Measurements from ENCODE around the gene CDK13. TPM values are rescaled to one million over a fixed set of nuclear protein-coding genes. Genes with fewer than 3 reads are reported as not detected.

CDK13 gene
- total RNA-seq, 2 experiments from 2014 or later = 29.6 to 30.5 TPM

DNA sequence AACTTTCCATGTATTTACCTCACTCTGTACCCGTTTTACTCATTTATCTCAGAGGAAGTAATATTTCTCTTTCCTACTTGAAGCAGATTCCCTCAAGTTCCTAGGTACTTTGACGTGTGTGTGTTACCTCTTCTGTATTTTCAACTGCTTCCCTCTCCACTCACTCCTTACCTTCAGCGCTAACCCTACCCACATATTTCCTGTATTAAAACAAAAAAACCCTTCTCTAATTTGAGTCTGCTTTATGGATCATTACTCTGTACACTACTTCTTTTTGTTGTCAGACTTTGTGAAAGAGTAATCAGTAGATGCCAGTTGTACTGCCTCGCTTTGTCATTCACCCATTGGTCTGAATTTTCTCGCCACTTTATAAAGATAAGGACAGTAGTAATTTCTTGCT, 74.0 kb downstream of the CDK13 start:
- Mint-ChIP-seq H3K27ac (no peak overlapping the region), H3K4me3 (no peak overlapping the region), H3K4me1 (ENCODE audit: low read depth) (peaks cover 8% of the 10 kb centered on the region), H3K9me3 (no peaks in the 10 kb centered on the region), H3K27me3 (no peaks in the 10 kb centered on the region), H3K36me3 (peaks cover 12% of the 10 kb centered on the region)
- ChIA-PET POLR2A (no interaction called here), CTCF (interaction anchor here (0.7 kb wide), 1 partner anchor 719 kb away, joined by 3 read pairs; no protein-coding TSS in a partner anchor)
- no peak for DNase-seq
- intact Hi-C loops (cut with micrococcal nuclease) = no loop called here

DNA sequence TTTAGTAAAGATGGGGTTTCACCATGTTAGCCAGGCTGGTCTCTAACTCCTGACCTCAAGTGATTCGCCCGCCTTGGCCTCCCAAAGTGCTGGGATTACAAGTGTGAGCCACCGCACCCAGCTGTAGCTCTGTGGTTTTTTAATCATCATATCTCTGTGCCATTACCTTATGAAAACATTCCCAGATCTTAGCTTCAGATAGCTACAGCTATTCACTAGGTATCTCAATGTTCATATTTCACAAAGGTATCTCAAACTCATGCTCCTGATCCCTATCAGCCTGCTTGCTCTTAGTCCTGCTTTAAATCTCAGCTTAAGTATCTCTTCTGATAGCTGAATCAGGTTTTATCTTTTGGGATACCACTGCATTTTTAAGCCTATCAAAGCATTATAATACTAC, 74.8 kb downstream of the CDK13 start:
- peaks cover 12% of the 10 kb centered on the region for H3K36me3 Mint-ChIP-seq
- H3K27me3 Mint-ChIP-seq = no peaks in the 10 kb centered on the region
- DNase-seq = no peak
- intact Hi-C loops (cut with micrococcal nuclease) = no loop called here
- H3K27ac Mint-ChIP-seq = no peak overlapping the region
- H3K4me1 Mint-ChIP-seq (ENCODE audit: low read depth) = peaks cover 8% of the 10 kb centered on the region
- no peak overlapping the region for H3K4me3 Mint-ChIP-seq
- CTCF ChIA-PET = no interaction called here
- POLR2A ChIA-PET = interaction anchor here (0.7 kb wide), 1 partner anchor 75 kb away, joined by 3 read pairs; the partner anchor contains the start of gene CDK13
- no peaks in the 10 kb centered on the region for H3K9me3 Mint-ChIP-seq

DNA sequence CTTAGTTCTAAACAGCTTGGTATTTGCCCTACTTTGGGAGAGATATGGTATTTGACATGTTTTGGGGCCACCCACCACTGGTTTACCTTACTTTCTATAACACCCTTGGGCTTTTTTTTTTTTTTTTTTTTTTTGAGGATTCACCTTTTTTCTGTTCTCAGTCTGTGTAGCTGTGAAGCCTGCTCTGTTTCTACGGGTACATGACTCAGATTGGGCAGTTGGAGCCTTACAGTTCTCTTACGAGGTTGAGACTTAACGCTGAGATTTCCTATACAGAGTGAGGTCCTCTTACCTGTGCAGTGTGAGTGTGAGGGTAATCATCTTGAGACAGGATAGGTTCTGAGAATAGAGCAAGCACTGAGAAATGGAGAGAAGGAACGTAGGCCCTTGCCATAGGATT, 77.5 kb downstream of the CDK13 start:
- H3K4me3 Mint-ChIP-seq = no peak overlapping the region
- H3K27ac Mint-ChIP-seq = no peak overlapping the region
- ChIA-PET POLR2A (interaction anchor here (0.5 to 0.8 kb wide), 3 partner anchors 12 to 66 kb away, joined by 3 to 5 read pairs (median 3); no protein-coding TSS in a partner anchor), CTCF (no interaction called here)
- DNase-seq = no peak
- H3K4me1 Mint-ChIP-seq (ENCODE audit: low read depth) = peaks cover 14% of the 10 kb centered on the region
- intact Hi-C loops (cut with micrococcal nuclease) = no loop called here
- H3K27me3 Mint-ChIP-seq = no peaks in the 10 kb centered on the region
- no peaks in the 10 kb centered on the region for H3K9me3 Mint-ChIP-seq
- peaks cover 16% of the 10 kb centered on the region for H3K36me3 Mint-ChIP-seq

DNA sequence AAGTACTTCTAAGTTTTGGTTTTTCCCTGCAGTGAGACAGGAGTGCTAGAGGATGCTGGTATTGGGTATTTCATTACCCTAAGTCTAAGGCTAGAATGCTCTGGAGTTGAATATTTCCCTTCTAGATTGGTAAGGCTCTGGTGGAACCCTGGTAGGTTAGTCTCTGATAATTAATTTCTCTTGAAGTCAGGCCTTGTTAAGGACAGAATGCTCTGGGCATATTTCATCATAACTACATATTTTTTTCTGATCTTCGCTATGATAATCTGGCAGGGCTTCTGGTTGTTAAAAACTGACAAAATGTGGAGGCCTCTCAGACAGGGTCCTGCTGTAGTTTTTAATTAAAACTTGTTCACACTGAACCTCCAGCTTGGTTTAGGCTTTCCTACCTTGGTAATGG, 83.8 kb downstream of the CDK13 start:
- intact Hi-C loops (cut with micrococcal nuclease) = no loop called here
- H3K4me1 Mint-ChIP-seq (ENCODE audit: low read depth) = peaks cover 21% of the 10 kb centered on the region
- POLR2A ChIA-PET = no interaction called here
- CTCF ChIA-PET = interaction anchor here (3.3 kb wide), 1 partner anchor 18 kb away, joined by 13 read pairs; no protein-coding TSS in a partner anchor
- no peaks in the 10 kb centered on the region for H3K27me3 Mint-ChIP-seq
- no peak overlapping the region for H3K4me3 Mint-ChIP-seq
- H3K27ac Mint-ChIP-seq = no peak overlapping the region
- H3K36me3 Mint-ChIP-seq = peaks cover 15% of the 10 kb centered on the region
- H3K9me3 Mint-ChIP-seq = peaks cover 4% of the 10 kb centered on the region
- no peak for DNase-seq

DNA sequence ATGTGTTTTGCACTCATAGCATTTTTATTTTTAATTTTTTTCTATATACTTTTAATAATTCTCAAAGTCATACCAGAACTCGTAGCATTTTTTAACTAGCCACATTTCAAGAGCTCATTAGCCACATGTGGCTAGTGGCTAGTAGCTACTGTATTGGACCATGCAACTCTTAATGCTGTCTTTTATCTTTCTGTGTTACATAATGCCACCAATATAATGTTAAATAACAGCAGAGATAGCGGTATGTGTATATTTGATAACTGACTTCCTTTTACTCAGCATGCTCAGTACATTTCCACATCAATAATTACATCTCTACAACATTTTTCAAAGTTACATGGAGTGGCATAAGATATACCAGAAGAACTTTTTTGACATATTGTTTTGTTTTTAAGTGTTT, 91.4 kb downstream of the CDK13 start:
- DNase-seq = no peak
- Mint-ChIP-seq H3K36me3 (peaks cover 9% of the 10 kb centered on the region), H3K9me3 (peaks cover 4% of the 10 kb centered on the region), H3K27ac (no peak overlapping the region), H3K4me1 (ENCODE audit: low read depth) (peaks cover 5% of the 10 kb centered on the region), H3K4me3 (no peak overlapping the region), H3K27me3 (no peaks in the 10 kb centered on the region)
- intact Hi-C loops (cut with micrococcal nuclease) = no loop called here
- POLR2A ChIA-PET = no interaction called here
- CTCF ChIA-PET = interaction anchor here (2.9 kb wide), 1 partner anchor 11 kb away, joined by 22 read pairs; no protein-coding TSS in a partner anchor

DNA sequence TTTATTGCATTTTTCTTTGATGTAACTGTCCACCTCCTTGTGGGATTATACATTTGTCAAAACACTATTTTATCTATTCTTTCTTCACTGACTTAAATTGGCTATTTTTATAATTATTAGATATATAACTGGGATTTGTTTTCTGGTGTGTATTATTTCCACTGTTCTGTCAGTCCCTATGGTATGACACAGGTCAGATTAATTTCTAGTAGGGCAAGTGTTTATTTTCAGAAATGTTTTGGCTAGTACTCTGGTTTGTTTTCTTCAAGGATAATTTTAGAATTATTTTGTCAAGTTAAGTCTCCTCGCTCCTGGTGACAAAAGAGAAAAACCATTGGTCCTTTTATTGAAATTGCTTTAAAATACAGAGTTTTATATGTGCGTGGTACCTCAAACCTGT, 93.1 kb downstream of the CDK13 start:
- Mint-ChIP-seq H3K9me3 (no peaks in the 10 kb centered on the region), H3K27ac (no peak overlapping the region), H3K4me1 (ENCODE audit: low read depth) (no peaks in the 10 kb centered on the region), H3K36me3 (peaks cover 2% of the 10 kb centered on the region), H3K4me3 (no peak overlapping the region), H3K27me3 (no peaks in the 10 kb centered on the region)
- intact Hi-C loops (cut with micrococcal nuclease) = no loop called here
- DNase-seq = no peak
- POLR2A ChIA-PET = no interaction called here
- CTCF ChIA-PET = no interaction called here

DNA sequence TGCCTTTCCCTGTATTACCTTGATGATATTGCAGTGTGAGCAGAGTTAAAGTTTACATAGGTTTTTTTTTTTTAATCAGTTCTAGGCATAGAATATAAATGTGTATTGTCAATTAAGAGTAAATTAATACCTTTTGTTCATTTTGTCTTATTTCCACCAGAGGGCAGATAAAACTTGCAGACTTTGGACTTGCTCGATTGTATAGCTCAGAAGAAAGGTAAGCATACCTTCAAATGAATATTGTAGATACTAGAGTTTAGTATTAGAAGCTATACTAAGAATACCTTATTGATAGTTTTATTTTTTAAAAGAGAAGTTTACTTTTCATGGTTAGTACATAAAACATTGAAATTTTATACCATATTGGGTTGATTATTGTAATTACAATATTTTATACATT, 97.6 kb downstream of the CDK13 start:
- peaks cover 2% of the 10 kb centered on the region for H3K36me3 Mint-ChIP-seq

DNA sequence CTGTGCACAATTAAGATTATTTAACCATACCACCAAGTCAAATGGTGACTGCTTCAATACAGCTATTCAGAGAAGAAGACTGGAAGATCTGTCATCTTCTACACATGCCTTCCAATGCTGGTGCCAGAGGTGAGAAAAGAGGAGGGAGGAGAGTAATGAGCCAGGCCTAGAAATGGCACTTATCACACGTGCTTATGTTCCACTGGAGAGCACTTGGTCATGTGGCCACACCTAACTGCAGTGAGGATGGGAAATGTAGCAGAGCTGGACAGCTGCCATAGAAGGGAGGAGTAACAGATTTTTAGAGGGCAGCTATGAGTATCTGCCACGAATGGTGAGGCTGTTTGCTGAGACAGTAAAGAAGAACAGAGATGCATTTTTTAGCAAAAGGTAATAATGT, 107.2 kb downstream of the CDK13 start:
- H3K4me3 Mint-ChIP-seq = no peak overlapping the region
- H3K27me3 Mint-ChIP-seq = no peaks in the 10 kb centered on the region
- no peak for DNase-seq
- H3K27ac Mint-ChIP-seq = no peak overlapping the region
- H3K36me3 Mint-ChIP-seq = peaks cover 4% of the 10 kb centered on the region
- POLR2A ChIA-PET = no interaction called here
- H3K9me3 Mint-ChIP-seq = no peaks in the 10 kb centered on the region
- H3K4me1 Mint-ChIP-seq (ENCODE audit: low read depth) = peaks cover 3% of the 10 kb centered on the region
- intact Hi-C loops (cut with micrococcal nuclease) = no loop called here
- CTCF ChIA-PET = interaction anchor here (0.5 to 1.6 kb wide), 4 partner anchors 68 to 161 kb away, joined by 3 to 6 read pairs (median 4); no protein-coding TSS in a partner anchor

More for the DNA sequence above, 97.6 kb downstream of the CDK13 start:
- H3K4me3 Mint-ChIP-seq = no peak overlapping the region
- ChIA-PET CTCF (interaction anchor here (2.4 kb wide), 1 partner anchor 152 kb away, joined by 10 read pairs; no protein-coding TSS in a partner anchor), POLR2A (no interaction called here)
- no peaks in the 10 kb centered on the region for H3K9me3 Mint-ChIP-seq
- intact Hi-C loops (cut with micrococcal nuclease) = no loop called here
- H3K27ac Mint-ChIP-seq = no peak overlapping the region
- H3K4me1 Mint-ChIP-seq (ENCODE audit: low read depth) = peaks cover 3% of the 10 kb centered on the region
- H3K27me3 Mint-ChIP-seq = no peaks in the 10 kb centered on the region
- DNase-seq = no peak

DNA sequence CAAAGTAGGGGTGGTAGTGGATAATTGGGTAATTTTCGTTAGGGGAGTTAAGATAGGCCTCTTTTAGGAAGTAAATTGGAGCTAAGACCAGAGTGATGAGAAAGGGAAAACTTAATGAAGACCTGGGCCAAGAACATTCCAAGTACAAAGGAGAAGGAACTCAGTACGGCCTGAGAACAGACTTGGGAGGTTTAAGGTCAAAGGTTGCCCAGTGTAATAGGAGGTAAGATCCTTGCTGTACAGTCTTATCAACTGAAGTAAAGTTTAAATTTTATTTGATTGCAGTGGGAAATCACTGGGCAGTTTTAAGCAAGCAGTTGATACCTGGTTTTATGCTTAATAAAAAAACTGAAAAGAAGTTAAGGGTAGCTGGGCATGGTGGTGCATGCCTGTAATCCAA, 108.0 kb downstream of the CDK13 start:
- intact Hi-C loops (cut with micrococcal nuclease) = no loop called here
- Mint-ChIP-seq H3K27me3 (no peaks in the 10 kb centered on the region), H3K27ac (no peak overlapping the region), H3K9me3 (no peaks in the 10 kb centered on the region), H3K36me3 (peaks cover 9% of the 10 kb centered on the region), H3K4me1 (ENCODE audit: low read depth) (no peaks in the 10 kb centered on the region), H3K4me3 (no peak overlapping the region)
- ChIA-PET CTCF (interaction anchor here (1.0 to 1.6 kb wide), 3 partner anchors 158 to 162 kb away, joined by 3 to 6 read pairs (median 4); no protein-coding TSS in a partner anchor), POLR2A (interaction anchor here (1.3 kb wide), 1 partner anchor 435 kb away, joined by 3 read pairs; no protein-coding TSS in a partner anchor)
- DNase-seq = no peak

DNA sequence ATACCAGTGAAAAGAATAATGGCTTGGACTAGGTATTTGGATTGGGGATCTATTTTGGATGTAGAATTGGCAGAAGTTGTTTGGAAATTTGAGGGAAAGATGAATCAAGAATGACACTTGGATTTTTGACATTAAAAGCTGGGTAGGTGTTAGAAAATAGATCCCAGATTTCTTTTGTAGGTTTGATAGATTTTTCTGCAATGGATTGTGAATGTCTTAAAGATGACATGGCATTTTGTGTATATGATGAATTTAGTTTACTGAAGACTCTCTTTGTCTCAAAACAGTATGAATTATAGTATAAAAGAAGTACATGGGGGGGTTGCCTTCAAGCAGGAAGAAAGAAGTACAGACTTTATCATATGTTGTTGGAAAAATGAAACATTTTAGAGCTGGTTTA, 108.6 kb downstream of the CDK13 start:
- Mint-ChIP-seq H3K4me3 (no peak overlapping the region), H3K27me3 (no peaks in the 10 kb centered on the region), H3K36me3 (peaks cover 10% of the 10 kb centered on the region), H3K27ac (no peak overlapping the region), H3K9me3 (no peaks in the 10 kb centered on the region), H3K4me1 (ENCODE audit: low read depth) (no peaks in the 10 kb centered on the region)
- intact Hi-C loops (cut with micrococcal nuclease) = no loop called here
- DNase-seq = no peak
- CTCF ChIA-PET = interaction anchor here (1.0 to 1.6 kb wide), 2 partner anchors 159 to 162 kb away, joined by 3 to 6 read pairs; no protein-coding TSS in a partner anchor
- POLR2A ChIA-PET = interaction anchor here (1.3 kb wide), 1 partner anchor 436 kb away, joined by 3 read pairs; no protein-coding TSS in a partner anchor

DNA sequence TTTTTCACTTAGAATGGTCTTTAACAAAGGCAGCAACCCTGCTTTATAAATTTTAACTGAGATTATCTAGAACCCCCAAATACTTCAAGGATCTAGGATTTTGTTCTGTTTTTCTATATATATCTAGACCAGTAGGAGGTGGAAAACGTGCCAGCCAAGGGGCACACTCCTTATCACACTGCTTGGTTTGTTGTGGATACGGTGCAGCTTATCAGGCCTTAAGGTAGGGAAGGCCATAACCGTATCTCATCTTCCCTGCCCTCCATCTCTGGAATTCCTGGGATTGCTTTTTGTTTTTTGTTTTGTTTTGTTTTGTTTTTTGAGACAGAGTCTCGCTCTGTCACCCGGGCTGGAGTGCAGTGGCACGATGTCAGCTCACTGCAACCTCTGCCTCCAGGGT, 109.0 kb downstream of the CDK13 start:
- H3K27ac Mint-ChIP-seq = no peak overlapping the region
- ChIA-PET CTCF (interaction anchor here (1.0 to 1.6 kb wide), 2 partner anchors 159 to 163 kb away, joined by 3 to 6 read pairs; no protein-coding TSS in a partner anchor), POLR2A (interaction anchor here (1.3 kb wide), 1 partner anchor 436 kb away, joined by 3 read pairs; no protein-coding TSS in a partner anchor)
- no peaks in the 10 kb centered on the region for H3K9me3 Mint-ChIP-seq
- no peak for DNase-seq
- no peaks in the 10 kb centered on the region for H3K27me3 Mint-ChIP-seq
- H3K4me1 Mint-ChIP-seq (ENCODE audit: low read depth) = no peaks in the 10 kb centered on the region
- intact Hi-C loops (cut with micrococcal nuclease) = no loop called here
- no peak overlapping the region for H3K4me3 Mint-ChIP-seq
- peaks cover 10% of the 10 kb centered on the region for H3K36me3 Mint-ChIP-seq

DNA sequence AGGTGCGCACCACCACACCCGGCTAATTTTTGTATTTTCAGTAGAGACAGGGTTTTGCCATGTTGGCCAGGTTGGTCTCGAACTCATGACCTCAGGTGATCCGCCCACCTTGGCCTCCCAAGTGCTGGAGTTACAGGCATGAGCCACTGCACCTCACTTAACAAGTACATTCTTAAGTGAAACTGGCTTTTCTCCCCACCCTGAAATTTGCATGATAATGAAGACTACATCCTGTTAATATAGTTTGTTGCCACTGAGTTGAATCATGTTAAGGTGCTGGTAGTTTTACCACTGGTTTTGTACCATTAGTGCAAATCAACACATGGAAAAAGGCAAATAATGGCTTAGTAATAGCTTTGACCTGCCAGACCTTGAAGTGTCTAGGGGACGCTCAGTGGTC, 122.2 kb downstream of the CDK13 start:
- Mint-ChIP-seq H3K27ac (no peak overlapping the region), H3K4me3 (no peak overlapping the region), H3K4me1 (ENCODE audit: low read depth) (no peaks in the 10 kb centered on the region), H3K36me3 (no peaks in the 10 kb centered on the region), H3K9me3 (no peaks in the 10 kb centered on the region), H3K27me3 (no peaks in the 10 kb centered on the region)
- ChIA-PET CTCF (no interaction called here), POLR2A (no interaction called here)
- no peak for DNase-seq
- intact Hi-C loops (cut with micrococcal nuclease) = no loop called here

DNA sequence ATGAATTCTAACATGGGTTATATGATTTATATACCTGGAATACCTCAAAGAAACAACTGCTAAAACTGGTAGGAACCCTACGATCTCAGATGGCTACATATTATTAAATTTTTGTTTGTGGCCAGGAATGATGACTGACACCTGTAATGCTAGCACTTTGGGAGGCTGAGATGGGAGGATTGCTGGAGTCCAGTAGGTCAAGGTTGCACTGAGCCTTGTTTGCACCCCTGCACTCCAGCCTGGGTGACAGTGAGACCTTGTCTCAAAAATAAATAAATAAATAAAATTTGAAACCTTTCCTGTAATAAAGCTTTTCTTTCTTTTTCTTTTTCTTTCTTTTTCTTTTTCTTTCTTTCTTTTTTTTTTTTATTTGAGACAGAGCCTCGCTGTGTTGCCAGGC, 123.2 kb downstream of the CDK13 start:
- H3K9me3 Mint-ChIP-seq = no peaks in the 10 kb centered on the region
- POLR2A ChIA-PET = no interaction called here
- no peaks in the 10 kb centered on the region for H3K27me3 Mint-ChIP-seq
- CTCF ChIA-PET = interaction anchor here (0.6 kb wide), 1 partner anchor 186 kb away, joined by 3 read pairs; no protein-coding TSS in a partner anchor
- intact Hi-C loops (cut with micrococcal nuclease) = no loop called here
- no peaks in the 10 kb centered on the region for H3K36me3 Mint-ChIP-seq
- H3K4me3 Mint-ChIP-seq = no peak overlapping the region
- no peak for DNase-seq
- H3K27ac Mint-ChIP-seq = no peak overlapping the region
- no peaks in the 10 kb centered on the region for H3K4me1 Mint-ChIP-seq (ENCODE audit: low read depth)

Data from activated CD4-positive, alpha-beta memory T cell treated with anti-CD3 and anti-CD28 coated beads for 36 hours (primary cell).